Sigmoid colon (tissue), 7 donors: Measurements from ENCODE around the gene ZNF497. TPM values are rescaled to one million over a fixed set of nuclear protein-coding genes. Genes with fewer than 3 reads are reported as not detected.

Source experiments
- DNase-seq: peaks from one replicate; pipeline ENCODE4 v3.0.0-alpha.2; 2019
- H3K27ac ChIP-seq, 4 donors: fragments of 200-600 bp; sonication (generic); one replicate each; pipeline ENCODE4 v1.5.1; 2016 to 2019; ENCODE audit warnings: mild to moderate bottlenecking in 1 of 4
- H3K27me3 ChIP-seq, 3 donors: fragments of 200-600 bp; sonication (generic); one replicate each; pipeline ENCODE4 v1.5.1; 2019; ENCODE audit warnings: mild to moderate bottlenecking in 1 of 3
- H3K36me3 ChIP-seq, 4 donors: fragments of 200-600 bp; sonication (generic); one replicate each; pipeline ENCODE4 v1.5.1; 2016 to 2019
- H3K4me1 ChIP-seq, 4 donors: fragments of 200-600 bp; sonication (generic); one replicate each; pipeline ENCODE4 v1.5.1; 2017 to 2019
- H3K4me3 ChIP-seq, 4 donors: fragments of 200-600 bp; sonication (generic); one replicate each; pipeline ENCODE4 v1.5.1; 2017 to 2019; ENCODE audit warnings: mild to moderate bottlenecking in 2 of 4, moderate library complexity in 1 of 4
- H3K9me3 ChIP-seq, 4 donors: fragments of 200-600 bp in 3 of 4; sonication (generic) in 3 of 4; one replicate each; pipeline versions ENCODE4 v1.5.1 to v1.6.1; 2013 to 2019
- CTCF ChIP-seq, 4 experiments: fragments of 450-650 bp in 3 of 4; fragments of 200-600 bp in 1 of 4; IDR thresholded peaks; one replicate each; pipeline ENCODE4 v1.5.1; 2016 to 2019; ENCODE audit warnings: antibody characterized with exemption in 4 of 4, mild to moderate bottlenecking in 3 of 4, moderate library complexity in 2 of 4
- EP300 ChIP-seq, 4 donors: sonication (generic); formaldehyde crosslinking; IDR thresholded peaks; one replicate each; pipeline ENCODE4 v1.6.1; 2017; ENCODE audit warnings: antibody characterized with exemption in 4 of 4
- POLR2A ChIP-seq, 2 donors: fragments of 450-650 bp; IDR thresholded peaks; one replicate each; pipeline ENCODE4 v1.6.1; 2016; ENCODE audit warnings: antibody characterized with exemption in 2 of 2, mild to moderate bottlenecking in 2 of 2, moderate library complexity in 2 of 2
- POLR2AphosphoS5 ChIP-seq, 4 donors: sonication (generic); formaldehyde crosslinking; IDR thresholded peaks; one replicate each; pipeline ENCODE4 v1.6.1; 2017; ENCODE audit warnings: antibody characterized with exemption in 4 of 4
- WGBS, 2 donors: extraction: QIAGEN DNeasy Blood & Tissue Kit; methylation state at CpG; one replicate each; pipeline ENCODE4 v1.1.7; 2013; 5-methylcytosine and 5-hydroxymethylcytosine counted together
- intact Hi-C: fragments of 100-400 bp; cut with DNase I; formaldehyde crosslinking; loops from one replicate; pipeline ENCODE4 v1.15.1; 2023
- polyA plus RNA-seq, 3 donors: library from polyadenylated mRNA; stranded (reverse); fragments of 200-250 nt; gene quantifications; one replicate each; pipeline ENCODE4 v1.2.3, GENCODE V29; 2013
- total RNA-seq, 4 donors: library from RNA; depleted of rRNA; stranded (reverse); fragments of >200 nt; gene quantifications; one replicate each; pipeline ENCODE4 v1.1.0, GENCODE V29; 2016
- donor health status: healthy with polysubstance abuse.
- donor health status: Bipolar disorder and iron deficiency.
- donor health status: healthy.

The ZNF497 gene
- total and polyA plus RNA-seq, 7 donors = 0.28 to 0.79 (median 0.48) TPM; not detected in 1

GRCh38 chr19:58355908-58356765 is 6.4 kb downstream of the ZNF497 start:
- Histone ChIP-seq H3K27me3 (peaks cover 23 to 63% (median 61%) of the 10 kb centered on the region in 3 donors), H3K4me1 (peaks cover 0 to 18% (median 10%) of the 10 kb centered on the region in 4 donors), H3K9me3 (no peaks in the 10 kb centered on the region), H3K36me3 (no peaks in the 10 kb centered on the region), H3K27ac (no peak overlapping the region), H3K4me3 (peak overlapping the region in 3 of 4 donors; percentile 16 to 24 (median 20))
- no peak for TF ChIP-seq POLR2AphosphoS5 (IDR thresholded peaks at IDR 0.05)
- no peak for TF ChIP-seq CTCF (IDR thresholded peaks at IDR 0.05)
- no peak for TF ChIP-seq EP300 (IDR thresholded peaks at IDR 0.05)
- no peak for TF ChIP-seq POLR2A (IDR thresholded peaks at IDR 0.05)
- 11 to 49% methylated on average over 94 of the region's 94 CpGs for WGBS, 2 donors
- intact Hi-C loops = no loop called here
- peak; percentile 46 for DNase-seq

- Histone ChIP-seq H3K27me3 (peaks cover 29 to 71% (median 69%) of the 10 kb centered on the region in 3 donors), H3K36me3 (no peaks in the 10 kb centered on the region), H3K4me3 (no peak overlapping the region), H3K9me3 (no peaks in the 10 kb centered on the region), H3K27ac (no peak overlapping the region), H3K4me1 (peaks cover 0 to 24% (median 15%) of the 10 kb centered on the region in 4 donors)
- WGBS, 2 donors = 87 to 88% methylated on average over 10 of the region's 10 CpGs
- TF ChIP-seq POLR2AphosphoS5 (IDR thresholded peaks at IDR 0.05) (no peak), EP300 (IDR thresholded peaks at IDR 0.05) (no peak), POLR2A (IDR thresholded peaks at IDR 0.05) (no peak), CTCF (IDR thresholded peaks at IDR 0.05) (no peak)
- peak; percentile 6 for DNase-seq
- intact Hi-C loops = no loop called here
Observed at GRCh38 chr19:58355215-58355796, 7.2 kb downstream of the ZNF497 start.

- Histone ChIP-seq H3K27me3 (peaks cover 35 to 79% (median 77%) of the 10 kb centered on the region in 3 donors), H3K36me3 (no peaks in the 10 kb centered on the region), H3K27ac (no peak overlapping the region), H3K4me3 (no peak overlapping the region), H3K4me1 (peaks cover 0 to 31% (median 22%) of the 10 kb centered on the region in 4 donors), H3K9me3 (no peaks in the 10 kb centered on the region)
- no peak for DNase-seq
- intact Hi-C loops = no loop called here
- 82 to 84% methylated on average over 6 of the region's 6 CpGs for WGBS, 2 donors
- TF ChIP-seq EP300 (IDR thresholded peaks at IDR 0.05) (no peak), POLR2A (IDR thresholded peaks at IDR 0.05) (no peak), POLR2AphosphoS5 (IDR thresholded peaks at IDR 0.05) (no peak), CTCF (IDR thresholded peaks at IDR 0.05) (no peak)
Observed at GRCh38 chr19:58354478-58355030, 8.0 kb downstream of the ZNF497 start.

GRCh38 chr19:58353717-58354477 is 8.7 kb downstream of the ZNF497 start:
- TF ChIP-seq POLR2A (IDR thresholded peaks at IDR 0.05) (no peak), POLR2AphosphoS5 (IDR thresholded peaks at IDR 0.05) (no peak), CTCF (IDR thresholded peaks at IDR 0.05) (no peak), EP300 (IDR thresholded peaks at IDR 0.05) (no peak)
- DNase-seq = no peak
- 86 to 93% methylated on average over 15 of the region's 15 CpGs for WGBS, 2 donors
- peaks cover 0 to 31% (median 22%) of the 10 kb centered on the region in 4 donors for H3K4me1 ChIP-seq
- intact Hi-C loops = no loop called here
- peaks cover 35 to 85% (median 83%) of the 10 kb centered on the region in 3 donors for H3K27me3 ChIP-seq
- H3K4me3 ChIP-seq = no peak overlapping the region
- H3K27ac ChIP-seq = no peak overlapping the region
- no peaks in the 10 kb centered on the region for H3K36me3 ChIP-seq
- no peaks in the 10 kb centered on the region for H3K9me3 ChIP-seq
